Testis (tissue), 2 donors: ENCODE measurements around the gene EEIG1.

ENCODE experiments used
- POLR2A ChIP-seq: fragments of 450-650 bp; IDR thresholded peaks from one replicate; pipeline ENCODE4 v1.6.1; 2017; ENCODE audit warnings: antibody characterized with exemption, mild to moderate bottlenecking, moderate library complexity
- TF ChIP-seq, protein P1 (sequence below), 3 experiments: fragments of 450-650 bp in 2 of 3; fragments of 200-600 bp in 1 of 3; sonication (generic) in 1 of 3; IDR thresholded peaks; one replicate each; pipeline ENCODE4 v1.5.1; 2016 to 2019; ENCODE audit warnings: antibody characterized with exemption in 3 of 3, mild to moderate bottlenecking in 2 of 3, moderate library complexity in 1 of 3

- TF ChIP-seq, protein P1, sequence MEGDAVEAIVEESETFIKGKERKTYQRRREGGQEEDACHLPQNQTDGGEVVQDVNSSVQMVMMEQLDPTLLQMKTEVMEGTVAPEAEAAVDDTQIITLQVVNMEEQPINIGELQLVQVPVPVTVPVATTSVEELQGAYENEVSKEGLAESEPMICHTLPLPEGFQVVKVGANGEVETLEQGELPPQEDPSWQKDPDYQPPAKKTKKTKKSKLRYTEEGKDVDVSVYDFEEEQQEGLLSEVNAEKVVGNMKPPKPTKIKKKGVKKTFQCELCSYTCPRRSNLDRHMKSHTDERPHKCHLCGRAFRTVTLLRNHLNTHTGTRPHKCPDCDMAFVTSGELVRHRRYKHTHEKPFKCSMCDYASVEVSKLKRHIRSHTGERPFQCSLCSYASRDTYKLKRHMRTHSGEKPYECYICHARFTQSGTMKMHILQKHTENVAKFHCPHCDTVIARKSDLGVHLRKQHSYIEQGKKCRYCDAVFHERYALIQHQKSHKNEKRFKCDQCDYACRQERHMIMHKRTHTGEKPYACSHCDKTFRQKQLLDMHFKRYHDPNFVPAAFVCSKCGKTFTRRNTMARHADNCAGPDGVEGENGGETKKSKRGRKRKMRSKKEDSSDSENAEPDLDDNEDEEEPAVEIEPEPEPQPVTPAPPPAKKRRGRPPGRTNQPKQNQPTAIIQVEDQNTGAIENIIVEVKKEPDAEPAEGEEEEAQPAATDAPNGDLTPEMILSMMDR (IDR thresholded peaks at IDR 0.05): no peak
- TF ChIP-seq POLR2A: no peak
Observed at GRCh38 chr9:128024761-128025308, 44.0 kb upstream of the EEIG1 start.
